SHP77 treated with DMSO at 0.1 percent for 48 hours (cell line): ENCODE measurements around the gene SERPINC1.
"Not testable (repeated sequence)": the region's sequence is repeated elsewhere in the genome, so short reads cannot be mapped to it uniquely, and the experiment has no call there.

Experiments
- DNase-seq: peaks from one replicate; lab custom pipeline; 2025; lab: John Stamatoyannopoulos, UW

Gene SERPINC1

GRCh38 chr1:173863224-173864161, 53.6 kb downstream of the SERPINC1 start:
- no peak for DNase-seq

- DNase-seq = no peak
These were observed 54.3 kb downstream of the SERPINC1 start for GRCh38 chr1:173862769-173863223.

DNA sequence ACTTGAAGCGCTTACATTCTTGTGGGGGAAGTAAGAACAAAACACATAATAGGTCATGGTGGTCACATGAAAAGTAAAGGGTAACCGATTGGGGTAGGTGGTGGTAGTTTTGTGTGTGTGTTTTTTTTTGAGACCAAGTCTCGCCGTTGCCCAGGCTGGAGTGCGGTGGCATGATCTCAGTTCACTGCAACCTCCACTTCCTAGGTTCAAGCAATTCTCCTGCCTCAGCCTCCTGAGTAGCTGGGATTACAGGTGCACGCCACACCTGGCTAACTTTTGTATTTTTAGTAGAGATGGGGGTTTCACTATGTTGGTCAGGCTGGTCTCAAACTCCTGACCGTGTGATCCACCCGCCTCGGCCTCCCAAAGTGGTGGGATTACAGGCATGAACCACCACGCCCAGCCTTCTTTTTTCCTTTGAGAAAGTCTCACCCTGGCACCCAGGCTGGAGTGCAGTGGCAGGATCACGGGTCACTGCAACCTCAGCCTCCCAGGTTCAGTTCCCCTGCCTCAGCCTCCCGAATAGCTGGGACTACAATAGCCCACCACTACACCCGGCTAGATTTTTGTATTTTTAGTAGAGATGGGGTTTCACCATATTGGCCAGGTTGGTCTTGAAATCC, 54.9 kb downstream of the SERPINC1 start:
- not testable (repeated sequence) for DNase-seq

GRCh38 chr1:173861731-173862145, 55.4 kb downstream of the SERPINC1 start:
- no peak for DNase-seq

- no peak for DNase-seq
These were observed 57.1 kb downstream of the SERPINC1 start for GRCh38 chr1:173860065-173860464.

DNA sequence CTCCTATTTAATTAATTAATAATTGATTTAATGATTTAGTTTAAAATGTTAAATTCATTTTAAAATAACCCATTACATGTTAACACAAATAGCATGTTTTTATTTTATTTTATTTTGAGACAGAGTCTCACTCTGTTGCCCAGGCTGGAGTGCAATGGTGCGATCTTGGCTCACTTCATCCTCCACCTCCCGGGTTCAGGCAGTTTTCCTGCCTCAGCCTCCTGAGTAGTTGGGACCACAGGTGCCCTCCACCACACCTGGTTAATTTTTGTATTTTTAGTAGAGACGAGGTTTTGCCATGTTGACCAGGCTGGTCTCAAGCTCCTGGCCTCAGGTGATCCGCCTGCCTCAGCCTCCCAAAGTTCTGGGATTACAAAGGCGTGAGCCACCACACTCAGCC, 57.6 kb downstream of the SERPINC1 start:
- DNase-seq = not testable (repeated sequence)

- no peak for DNase-seq
These were observed 59.7 kb downstream of the SERPINC1 start for GRCh38 chr1:173857363-173857917.

GRCh38 chr1:173856903-173857302, 60.2 kb downstream of the SERPINC1 start:
- no peak for DNase-seq

GRCh38 chr1:173856014-173856413, 61.1 kb downstream of the SERPINC1 start:
- DNase-seq = no peak
